Suppressor macrophage treated with lipopolysaccharide for 1 hour (primary cell): ENCODE results near the gene SPINT2.
A peak's percentile ranks its signal among the peaks of the same experiment; 100 is the strongest.
"Not testable (repeated sequence)": the region's sequence is repeated elsewhere in the genome, so short reads cannot be mapped to it uniquely, and the experiment has no call there.

Source experiments
- DNase-seq, 3 donors: peaks; one replicate each; pipeline ENCODE4 v3.0.0-alpha.2; 2020 to 2022

The SPINT2 gene

GRCh38 chr19:38324431-38324830, 60.1 kb downstream of the SPINT2 start:
- DNase-seq = no peak

GRCh38 chr19:38326591-38326990, 62.2 kb downstream of the SPINT2 start:
- no peak for DNase-seq

- DNase-seq = no peak
Measured at GRCh38 chr19:38329651-38330050, 65.3 kb downstream of the SPINT2 start.

- no peak for DNase-seq
Measured at GRCh38 chr19:38331728-38332127, 67.4 kb downstream of the SPINT2 start.

- no peak for DNase-seq
Measured at GRCh38 chr19:38333245-38333644, 68.9 kb downstream of the SPINT2 start.

- DNase-seq = peak; percentile 98 to 99 (median 98)
Measured at GRCh38 chr19:38335949-38336637, 71.7 kb downstream of the SPINT2 start.

GRCh38 chr19:38336638-38337359, 72.4 kb downstream of the SPINT2 start:
- DNase-seq = peak; percentile 98 to 100 (median 100)

GRCh38 chr19:38337360-38337653, 72.9 kb downstream of the SPINT2 start:
- DNase-seq = no peak

- not testable (repeated sequence) for DNase-seq
Measured at GRCh38 chr19:38339011-38339410, 74.6 kb downstream of the SPINT2 start.

- no peak for DNase-seq
Measured at GRCh38 chr19:38340927-38341326, 76.6 kb downstream of the SPINT2 start.
